H1 (cell line): ENCODE data around the gene INPP4B. TPM values are rescaled to one million over a fixed set of nuclear protein-coding genes. Genes with fewer than 3 reads are reported as not detected.

ENCODE experiments used
- CTCF ChIA-PET: fragments of 300-600 bp; sonication (Branson Sonifier 250); formaldehyde crosslinking; loops from one replicate; lab custom pipeline; 2021; ENCODE audit not compliant: partially characterized antibody; lab: Charles Lee
- POLR2A ChIA-PET: fragments of 300-600 bp; sonication (Branson Sonifier 250); formaldehyde crosslinking; loops from one replicate; lab custom pipeline; 2021; ENCODE audit warnings: inconsistent platforms; ENCODE audit not compliant: partially characterized antibody; lab: Charles Lee
- DNase-seq, 2 experiments: peaks; one replicate each; pipeline versions ENCODE4 v3.0.0 to v3.0.0-alpha.2; 2010 to 2022; ENCODE audit warnings: low spot score in 2 of 2, low read depth in 1 of 2, mixed read lengths in 1 of 2
- FAIRE-seq: peaks from 2 replicates; lab custom pipeline; 2011; peaks lifted over from hg19 to GRCh38; lab: Jason Lieb, UNC
- H2AFZ ChIP-seq: 2 replicates; pipeline ENCODE4 v1.8.1; 2012; ENCODE audit warnings: low read length, inconsistent platforms
- H2AK5ac ChIP-seq: 2 replicates; pipeline ENCODE4 v1.6.1; 2013; ENCODE audit warnings: low read depth, low read length
- H2BK120ac ChIP-seq: replicated peaks from 2 replicates; pipeline ENCODE3; 2013; ENCODE audit warnings: low read depth, low read length, inconsistent platforms
- H2BK12ac ChIP-seq: 2 replicates; pipeline ENCODE4 v1.6.1; 2013; ENCODE audit warnings: low read depth, low read length
- H2BK15ac ChIP-seq: 2 replicates; pipeline ENCODE4 v1.6.1; 2013; ENCODE audit warnings: low read length
- H2BK20ac ChIP-seq: 2 replicates; pipeline ENCODE4 v1.6.1; 2013; ENCODE audit warnings: low read length
- H2BK5ac ChIP-seq: 2 replicates; pipeline ENCODE4 v1.6.1; 2013; ENCODE audit warnings: low read depth, low read length
- H3K14ac ChIP-seq: 2 replicates; pipeline ENCODE4 v1.6.1; 2013; ENCODE audit warnings: inconsistent platforms; ENCODE audit not compliant: insufficient read length
- H3K18ac ChIP-seq: 2 replicates; pipeline ENCODE4 v1.6.1; 2013; ENCODE audit warnings: low read length; ENCODE audit errors: extremely low read depth
- H3K23ac ChIP-seq: 2 replicates; pipeline ENCODE4 v1.6.1; 2013; ENCODE audit warnings: inconsistent platforms; ENCODE audit not compliant: insufficient read length
- H3K23me2 ChIP-seq: 2 replicates; pipeline ENCODE4 v1.6.1; 2013; ENCODE audit warnings: low read depth, low read length
- H3K27ac ChIP-seq: 2 replicates; pipeline ENCODE4 v1.6.1; 2011; ENCODE audit warnings: low read depth, low read length, inconsistent platforms
- H3K27me3 ChIP-seq, 4 experiments: replicated peaks in 1 of 4; 1 replicate in 1 of 4; 2 replicates in 3 of 4; pipeline versions ENCODE4 v1.6.1 to v1.8.1; 2011 to 2013; ENCODE audit warnings: low read length in 3 of 4, mild to moderate bottlenecking in 3 of 4, inconsistent platforms in 2 of 4, mixed read lengths in 2 of 4, moderate library complexity in 1 of 4; ENCODE audit not compliant: control insufficient read depth in 3 of 4, insufficient read depth in 3 of 4; ENCODE audit errors: extremely low read depth in 1 of 4
- H3K36me3 ChIP-seq, 4 experiments: 2 replicates each; pipeline versions ENCODE4 v1.6.1 to v1.8.1; 2011 to 2013; ENCODE audit warnings: mild to moderate bottlenecking in 4 of 4, low read length in 3 of 4, moderate library complexity in 2 of 4, control low read depth in 1 of 4, inconsistent platforms in 1 of 4; ENCODE audit not compliant: insufficient read depth in 4 of 4, control insufficient read depth in 2 of 4
- H3K4ac ChIP-seq: replicated peaks from 2 replicates; pipeline ENCODE3; 2013; ENCODE audit warnings: low read length, low read depth, mixed read lengths, inconsistent platforms; ENCODE audit not compliant: insufficient read length
- H3K4me1 ChIP-seq, 4 experiments: replicated peaks in 1 of 4; 1 replicate in 1 of 4; 2 replicates in 3 of 4; pipeline versions ENCODE4 v1.6.1 to v1.8.1; 2011 to 2013; ENCODE audit warnings: low read length in 3 of 4, inconsistent platforms in 2 of 4, mixed read lengths in 1 of 4; ENCODE audit not compliant: insufficient read depth in 4 of 4, control insufficient read depth in 3 of 4
- H3K4me2 ChIP-seq, 2 experiments: 2 replicates each; pipeline versions ENCODE4 v1.6.1 to v1.8.1; 2011 to 2013; ENCODE audit warnings: low read depth in 2 of 2, low read length in 2 of 2, control low read depth in 1 of 2, inconsistent platforms in 1 of 2, mild to moderate bottlenecking in 1 of 2; ENCODE audit not compliant: insufficient read depth in 1 of 2
- H3K4me3 ChIP-seq, 4 experiments: fragments of 200-600, 300-600 bp in 1 of 4; sonication (generic), shearing (Covaris generic), sonication (Bioruptor Twin) in 1 of 4; 2 replicates each; pipeline versions ENCODE4 v1.5.1 to v1.8.1; 2011 to 2016; ENCODE audit warnings: low read length in 4 of 4, low read depth in 3 of 4, control low read depth in 2 of 4, inconsistent platforms in 2 of 4, mild to moderate bottlenecking in 2 of 4, mixed read lengths in 1 of 4, moderate library complexity in 1 of 4; ENCODE audit not compliant: insufficient read depth in 2 of 4; ENCODE audit errors: extremely low read depth in 1 of 4
- H3K56ac ChIP-seq: replicated peaks from 2 replicates; pipeline ENCODE3; 2013; ENCODE audit warnings: low read depth, mild to moderate bottlenecking, mixed read lengths, low read length, inconsistent platforms; ENCODE audit not compliant: insufficient read length
- H3K79me1 ChIP-seq: 2 replicates; pipeline ENCODE4 v1.6.1; 2013; ENCODE audit warnings: low read depth, low read length, control low read depth
- H3K79me2 ChIP-seq, 2 experiments: 2 replicates each; pipeline versions ENCODE4 v1.6.1 to v1.8.1; 2012 to 2013; ENCODE audit warnings: low read length in 2 of 2, mild to moderate bottlenecking in 2 of 2, inconsistent platforms in 1 of 2; ENCODE audit not compliant: insufficient read depth in 2 of 2, control insufficient read depth in 1 of 2
- H3K9ac ChIP-seq, 4 experiments: replicated peaks in 1 of 4; 1 replicate in 1 of 4; 2 replicates in 3 of 4; pipeline versions ENCODE4 v1.6.1 to v1.8.1; 2011 to 2013; ENCODE audit warnings: low read depth in 3 of 4, low read length in 3 of 4, control low read depth in 2 of 4, mild to moderate bottlenecking in 2 of 4, moderate library complexity in 2 of 4, inconsistent platforms in 1 of 4; ENCODE audit errors: extremely low read depth in 1 of 4
- H3K9me3 ChIP-seq, 2 experiments: 2 replicates each; pipeline versions ENCODE4 v1.6.1 to v1.8.1; 2012 to 2013; ENCODE audit warnings: mild to moderate bottlenecking in 2 of 2, moderate library complexity in 2 of 2, control low read depth in 1 of 2, inconsistent platforms in 1 of 2, low read depth in 1 of 2, low read length in 1 of 2, mixed read lengths in 1 of 2; ENCODE audit not compliant: insufficient read depth in 2 of 2
- H4K20me1 ChIP-seq, 2 experiments: replicated peaks in 1 of 2; 2 replicates each; pipeline versions ENCODE3 to v1.8.1; 2011 to 2013; ENCODE audit warnings: inconsistent platforms in 2 of 2, low read length in 2 of 2, mild to moderate bottlenecking in 1 of 2; ENCODE audit not compliant: insufficient read depth in 2 of 2, control insufficient read depth in 1 of 2
- H4K5ac ChIP-seq: 2 replicates; pipeline ENCODE4 v1.6.1; 2013; ENCODE audit warnings: low read length, low read depth, mixed read lengths, inconsistent platforms; ENCODE audit not compliant: insufficient read length
- H4K8ac ChIP-seq: 2 replicates; pipeline ENCODE4 v1.8.0; 2013; ENCODE audit warnings: mild to moderate bottlenecking, moderate library complexity, low read length, inconsistent platforms; ENCODE audit not compliant: insufficient read depth; ENCODE audit errors: extremely low read depth
- H4K91ac ChIP-seq: replicated peaks from 2 replicates; pipeline ENCODE3; 2013; ENCODE audit warnings: low read length, mixed read lengths, inconsistent platforms; ENCODE audit not compliant: insufficient read length
- CBX8 ChIP-seq: fragments of 300-800, 300-1000 bp; sonication (generic); IDR thresholded peaks from 2 replicates; pipeline ENCODE4 v1.7.1; 2016; ENCODE audit warnings: low read depth, low read length, borderline replicate concordance
- CREB1 ChIP-seq: IDR thresholded peaks from 2 replicates; pipeline ENCODE4 v1.6.1; 2012; ENCODE audit warnings: inconsistent platforms
- EZH2 ChIP-seq: fragments of 200-600 bp; sonication (generic); IDR thresholded peaks from 2 replicates; pipeline ENCODE4 v1.7.1; 2012; ENCODE audit warnings: low read depth, mild to moderate bottlenecking, moderate library complexity, low read length, inconsistent platforms; ENCODE audit not compliant: severe bottlenecking
- GABPA ChIP-seq: IDR thresholded peaks from 2 replicates; pipeline ENCODE4 v1.6.1; 2011; ENCODE audit warnings: mild to moderate bottlenecking, low read length, moderate library complexity, borderline replicate concordance; ENCODE audit not compliant: insufficient read depth
- HDAC6 ChIP-seq: IDR thresholded peaks from one replicate; pipeline ENCODE4 v1.7.1; 2012; ENCODE audit warnings: low read depth, mild to moderate bottlenecking, inconsistent platforms, low read length, moderate library complexity
- MAFK ChIP-seq: IDR thresholded peaks from 2 replicates; pipeline ENCODE4 v1.6.1; 2012; ENCODE audit warnings: low read depth, mild to moderate bottlenecking, improper control_type of control experiment, low read length
- MAX ChIP-seq: IDR thresholded peaks from 2 replicates; pipeline ENCODE4 v1.6.1; 2012; ENCODE audit warnings: inconsistent platforms
- YY1 ChIP-seq: IDR thresholded peaks from 2 replicates; pipeline ENCODE4 v1.6.1; 2011; ENCODE audit warnings: low read depth, mild to moderate bottlenecking, low read length
- WGBS, 2 experiments: shearing (Covaris generic) in 1 of 2; methylation state at CpG; one replicate each; pipeline versions ENCODE4 v1.1.6 to v1.1.7; 2013 to 2015; ENCODE audit warnings: low lambda C conversion rate in 2 of 2, mixed read lengths in 2 of 2, inconsistent platforms in 1 of 2, low coverage in 1 of 2, missing lambda C conversion rate in 1 of 2; ENCODE audit not compliant: insufficient replicate concordance in 2 of 2, insufficient coverage in 1 of 2, insufficient read length in 1 of 2; ENCODE audit errors: extremely low coverage in 1 of 2, missing lambda C conversion rate in 1 of 2; 5-methylcytosine and 5-hydroxymethylcytosine counted together
- polyA plus RNA-seq, 7 experiments: library from polyadenylated mRNA; depleted of rRNA in 3 of 7; stranded (reverse) in 5 of 7; unstranded in 2 of 7; fragments of >200 nt in 5 of 7; fragments of 200-250 nt in 2 of 7; gene quantifications; 1 replicate in 5 of 7; 2 replicates in 1 of 7; 4 replicates in 1 of 7; pipeline versions ENCODE4 v1.2.1 to v1.2.3, GENCODE V29; 2011 to 2013; ENCODE audit warnings: missing spikeins in 2 of 7, mixed read lengths in 2 of 7
- total RNA-seq: library from RNA; stranded (reverse); fragmentation: NEBNext Ultra II Directional; extraction: Animal tissue kit (Norgen Biotek cat#: 25700); gene quantifications from 2 replicates; pipeline ENCODE4 v1.2.1, GENCODE V29; 2021

INPP4B gene
- total and polyA plus RNA-seq, 2 of the 8 experiments (the other 6 are each of a cell fraction or from before 2014, with no cell fraction given): 0.11 to 0.54 TPM

GRCh38 chr4:142579443-142579842, 266.7 kb downstream of the INPP4B start:
- H3K14ac ChIP-seq: no peak overlapping the region
- H4K5ac ChIP-seq: no peak overlapping the region
- WGBS, 2 experiments: 86% methylated on average over 2 of the region's 2 CpGs; no CpG with 5 or more reads in 1 of the 2 experiments
- H3K4me2 ChIP-seq: no peak overlapping the region
- H3K27ac ChIP-seq: no peak overlapping the region
- H2BK5ac ChIP-seq: no peak overlapping the region
- DNase-seq: no peak
- TF ChIP-seq GABPA: no peak
- no peak for TF ChIP-seq CBX8
- no peak for TF ChIP-seq EZH2
- no peak for TF ChIP-seq YY1
- no peak for TF ChIP-seq HDAC6
- TF ChIP-seq MAFK: no peak
- TF ChIP-seq CREB1: no peak
- TF ChIP-seq MAX: no peak
- H3K18ac ChIP-seq: no peak overlapping the region
- no peaks in the 10 kb centered on the region for H3K4me1 ChIP-seq
- ChIA-PET POLR2A (no interaction called here), CTCF (interaction anchor here (0.7 kb wide), 1 partner anchor 227 kb away, joined by 3 read pairs; no protein-coding TSS in a partner anchor)
- no peaks in the 10 kb centered on the region for H3K36me3 ChIP-seq
- H2BK15ac ChIP-seq: no peak overlapping the region
- H3K4me3 ChIP-seq: no peak overlapping the region
- H2AK5ac ChIP-seq: no peak overlapping the region
- H2AFZ ChIP-seq: no peak overlapping the region
- H2BK120ac ChIP-seq: no peak overlapping the region
- H3K27me3 ChIP-seq: no peaks in the 10 kb centered on the region
- H3K56ac ChIP-seq: no peak overlapping the region
- no peaks in the 10 kb centered on the region for H3K23me2 ChIP-seq
- H4K91ac ChIP-seq: no peak overlapping the region
- no peak overlapping the region for H3K4ac ChIP-seq
- H3K23ac ChIP-seq: no peak overlapping the region
- no peak overlapping the region for H4K8ac ChIP-seq
- H3K79me1 ChIP-seq: no peaks in the 10 kb centered on the region
- H4K20me1 ChIP-seq: no peaks in the 10 kb centered on the region
- no peaks in the 10 kb centered on the region for H3K79me2 ChIP-seq
- H3K9me3 ChIP-seq: no peaks in the 10 kb centered on the region
- H2BK20ac ChIP-seq: no peak overlapping the region
- FAIRE-seq: no peak
- no peak overlapping the region for H3K9ac ChIP-seq
- no peak overlapping the region for H2BK12ac ChIP-seq
